Inflammatory macrophage treated with lipopolysaccharide for 1 hour (primary cell): ENCODE data around the gene COL4A2.

ENCODE experiments used
- DNase-seq, 2 donors: peaks; one replicate each; pipeline ENCODE4 v3.0.0-alpha.2; 2020 to 2022

Gene COL4A2

DNA sequence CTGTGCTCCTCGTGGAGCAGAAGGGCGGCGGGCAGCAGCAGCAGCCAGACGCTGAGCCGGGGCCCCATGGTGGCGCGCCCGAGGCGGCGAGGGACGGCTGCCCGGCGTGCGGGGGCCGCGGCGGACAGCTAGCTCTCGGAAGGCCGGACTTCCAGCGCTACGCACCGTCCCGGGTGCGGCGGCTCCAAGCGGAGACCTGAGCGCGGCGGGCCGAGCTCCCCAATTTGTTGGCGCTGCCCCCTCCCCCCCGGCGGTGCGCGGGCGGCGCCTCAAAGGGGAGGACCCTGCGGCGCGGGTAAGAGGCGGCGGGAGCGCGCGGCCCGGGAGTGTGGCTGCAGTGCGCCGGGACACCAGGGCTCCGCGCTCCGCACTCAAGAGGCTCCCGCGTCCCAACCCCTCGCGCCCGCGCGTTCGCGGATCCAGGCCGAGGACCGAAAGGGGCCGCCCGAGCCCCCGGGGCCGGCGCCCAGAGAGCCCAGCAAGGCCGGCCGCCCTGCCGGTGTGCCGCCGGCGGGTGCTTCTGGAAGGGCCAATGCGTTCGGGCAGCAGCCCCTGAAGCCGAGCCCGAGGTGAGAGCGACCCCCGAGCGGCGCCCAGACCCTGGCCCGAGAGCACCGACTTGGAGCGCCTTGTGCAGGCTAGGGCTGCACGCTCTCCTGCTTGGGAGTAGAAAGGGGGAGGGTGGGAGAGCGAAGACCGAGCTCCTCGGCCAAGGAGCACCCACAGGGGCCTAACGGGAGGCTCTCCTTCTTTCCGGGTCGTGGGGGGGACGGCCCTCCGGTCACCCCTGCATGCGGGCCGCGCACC lies at the start of gene COL4A2, which contains the start of gene COL4A1:
Gene COL4A2, plus strand, starts transcription at position 325 of the 807 bp plus-strand sequence. CDS start 620 bp downstream, outside the sequence.
Gene COL4A1, minus strand, starts transcription at position 198 of the 807 bp plus-strand sequence. Its CDS starts 130 bp downstream, at position 68.
- no peak for DNase-seq

DNA sequence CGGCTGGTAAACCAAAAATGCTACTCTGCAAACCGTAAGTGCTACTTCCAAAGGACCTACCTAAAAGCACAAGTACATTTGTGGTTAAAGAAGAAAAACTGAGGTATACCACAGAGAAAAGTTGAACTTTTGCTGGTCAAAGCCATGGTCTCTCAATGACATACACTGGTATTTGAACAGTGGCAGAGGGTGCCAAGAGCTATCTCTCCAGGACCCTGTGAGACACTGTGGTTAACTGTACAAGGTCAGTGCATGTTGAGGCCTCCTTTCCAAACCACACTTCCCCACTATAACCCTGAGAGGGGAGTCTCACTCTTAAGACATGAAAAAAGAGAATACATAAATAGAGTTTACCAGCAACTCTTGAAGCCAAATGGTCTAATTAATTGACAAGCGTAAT lies 49.7 kb upstream of the COL4A2 start:
- no peak for DNase-seq

DNA sequence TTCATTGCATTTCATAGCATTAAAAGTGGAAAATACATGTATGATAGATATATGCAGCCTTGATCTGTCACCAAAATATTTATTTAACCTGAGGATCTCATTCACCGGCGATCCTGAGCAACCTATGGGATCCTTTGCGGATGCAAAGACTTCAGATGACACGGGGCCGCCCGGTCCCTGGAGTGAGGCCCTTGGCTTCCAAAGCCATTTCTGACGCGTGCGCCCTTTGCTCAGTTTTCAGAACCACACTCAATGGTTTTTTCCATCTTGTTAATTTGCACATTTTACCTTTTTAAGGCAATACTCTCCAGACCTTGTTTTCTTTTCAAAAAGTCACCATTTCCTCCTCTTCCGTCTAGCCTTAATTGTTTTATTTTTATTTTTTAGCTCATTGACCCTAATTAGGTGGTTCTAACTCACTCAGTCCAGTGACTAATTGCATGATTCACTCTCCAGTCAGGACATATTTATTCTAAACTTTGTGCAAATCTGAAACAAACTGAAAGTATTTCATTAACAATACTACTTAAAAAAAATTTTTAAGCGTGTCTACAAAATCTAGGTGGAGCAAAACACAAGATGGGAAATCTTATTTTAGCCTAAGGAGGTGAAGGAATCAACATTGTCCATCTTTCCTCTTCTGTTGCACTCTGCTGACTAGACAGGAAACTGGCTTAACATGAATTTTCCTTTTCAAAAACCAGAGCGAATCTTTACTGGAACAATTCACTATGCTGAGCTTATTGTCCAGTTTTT lies 48.0 kb upstream of the COL4A2 start:
- DNase-seq = no peak

DNA sequence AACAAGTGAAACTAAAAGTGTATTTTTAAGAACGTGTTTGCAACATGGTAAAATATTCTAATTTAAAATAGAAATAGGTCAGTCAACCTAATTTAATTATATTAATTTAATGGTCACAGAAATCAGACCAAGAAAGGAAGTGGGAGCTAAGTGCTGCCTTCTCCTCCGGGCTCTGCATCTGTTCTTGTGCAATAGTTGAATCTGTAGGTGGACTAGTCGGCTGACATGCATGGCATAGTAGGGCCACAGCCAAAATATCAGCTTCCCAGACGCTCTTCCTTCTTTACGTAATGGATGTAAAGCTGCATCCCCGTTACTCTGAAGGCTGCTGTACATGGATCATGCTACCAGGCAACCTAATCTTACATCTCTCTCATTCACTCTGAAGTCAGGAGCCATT lies 47.4 kb upstream of the COL4A2 start:
- DNase-seq = no peak

DNA sequence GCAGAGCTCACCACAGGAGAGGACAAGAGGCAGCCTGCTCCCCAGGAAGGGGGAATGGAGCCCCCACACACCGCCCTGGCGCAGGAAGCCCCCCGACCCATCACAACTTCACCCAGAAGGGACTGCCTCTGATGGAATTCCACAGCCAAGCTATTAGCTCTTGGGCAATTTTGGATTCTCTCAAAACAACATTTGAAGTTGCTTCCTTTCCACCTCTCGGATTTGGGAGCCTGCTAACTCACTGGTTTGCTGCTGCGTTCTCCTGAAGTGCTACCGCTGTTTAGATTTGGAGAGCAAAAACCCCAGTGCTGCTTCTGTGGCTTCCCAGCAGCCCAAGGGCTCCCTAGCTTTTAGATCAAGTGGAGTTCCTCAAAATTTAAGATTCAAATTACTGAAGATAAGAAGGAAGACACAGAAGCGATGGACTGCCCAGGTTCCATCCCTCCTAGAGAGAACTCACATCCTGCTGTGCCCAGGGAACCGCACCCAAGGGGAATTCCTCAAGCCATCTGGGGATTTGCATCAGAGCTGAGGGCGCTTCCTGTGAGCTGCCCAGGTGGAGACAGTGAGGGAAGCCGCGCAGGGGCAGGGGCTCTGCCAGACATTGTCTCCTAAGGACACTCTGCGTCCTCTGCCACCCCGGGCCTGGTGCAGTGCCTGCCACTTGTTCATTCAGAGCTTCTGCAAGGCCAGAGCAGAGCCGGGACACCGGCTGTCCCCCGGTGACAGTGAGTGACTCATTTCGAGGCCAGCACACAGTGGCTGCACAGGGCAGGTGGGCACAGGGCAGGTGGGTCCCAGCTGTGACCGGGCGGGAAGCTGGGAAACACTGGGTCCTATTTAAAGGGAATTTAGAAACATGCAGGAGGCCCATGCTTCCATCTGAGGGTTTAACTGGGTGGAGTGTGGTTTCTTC lies 45.7 kb upstream of the COL4A2 start:
- DNase-seq = no peak

DNA sequence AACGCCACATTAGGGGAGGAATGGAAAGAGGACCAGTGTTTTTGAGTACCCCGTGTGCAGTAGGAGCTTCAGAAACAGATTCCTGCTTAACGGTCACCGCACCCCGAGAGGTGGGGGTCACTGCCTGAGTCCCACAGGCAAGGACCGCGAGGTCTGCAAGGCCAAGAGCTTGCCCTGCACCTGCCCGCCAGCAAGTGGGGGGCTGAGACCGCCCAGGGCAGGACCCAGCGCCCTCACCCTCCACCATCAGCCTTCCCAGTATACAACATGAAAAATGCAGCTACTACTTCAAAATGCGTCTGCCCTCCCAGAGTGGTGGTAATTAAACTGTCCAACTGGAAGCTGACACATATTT lies 45.0 kb upstream of the COL4A2 start:
- DNase-seq = no peak

DNA sequence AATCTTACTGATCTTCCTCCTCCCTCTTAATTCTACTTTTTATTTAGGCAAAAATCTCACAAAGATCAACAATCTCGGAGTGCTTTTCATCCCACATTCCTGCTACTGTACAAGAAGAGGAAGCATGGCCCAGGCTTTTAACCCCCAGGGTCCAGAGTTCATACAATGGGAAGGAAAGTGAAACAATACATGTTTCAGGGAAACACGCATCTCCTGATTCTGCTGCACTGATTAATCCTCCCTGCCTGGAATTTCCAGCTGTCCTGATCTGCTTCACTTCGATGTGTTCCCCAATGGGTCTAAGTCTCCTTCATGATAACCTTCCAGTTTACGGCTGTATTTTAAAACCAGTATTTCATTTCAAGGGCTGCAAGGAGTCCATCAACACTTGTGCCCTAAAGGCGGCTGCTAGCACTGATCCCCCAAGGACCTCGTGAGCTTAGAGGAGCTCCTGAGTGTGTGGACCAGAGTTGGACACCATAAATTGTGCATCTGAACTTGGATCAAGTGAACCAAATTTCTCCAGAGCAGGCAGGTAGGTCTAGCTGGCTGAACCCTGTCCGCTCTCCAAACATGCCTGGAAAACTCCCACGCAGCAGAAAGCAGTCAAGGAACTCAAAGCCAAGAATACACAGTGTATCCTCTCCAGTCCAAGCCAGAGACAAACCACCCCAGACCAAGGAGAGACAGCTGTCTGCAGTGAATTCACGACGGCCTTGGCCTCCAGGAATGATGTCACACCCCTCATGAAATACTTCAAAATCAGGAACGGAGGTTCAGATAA lies 44.4 kb upstream of the COL4A2 start:
- no peak for DNase-seq

DNA sequence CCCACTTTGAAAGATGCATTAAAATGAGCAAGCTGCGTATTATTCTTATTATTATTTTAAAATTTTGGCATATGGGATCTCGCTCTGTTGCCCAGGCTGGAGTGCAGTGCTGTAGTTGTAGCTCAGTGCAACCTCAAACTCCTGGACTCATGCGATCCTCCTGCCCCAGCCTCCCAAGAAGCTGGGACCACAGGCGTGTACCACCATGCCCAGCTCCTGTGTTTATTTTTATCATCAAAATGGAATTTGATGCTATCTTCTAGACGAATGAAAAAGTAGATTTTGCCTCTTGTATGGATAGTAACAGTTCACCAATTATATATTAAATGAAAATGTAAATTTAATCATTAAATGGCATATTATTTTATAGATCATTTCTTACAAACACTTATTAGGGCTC lies 43.7 kb upstream of the COL4A2 start:
- DNase-seq = no peak

DNA sequence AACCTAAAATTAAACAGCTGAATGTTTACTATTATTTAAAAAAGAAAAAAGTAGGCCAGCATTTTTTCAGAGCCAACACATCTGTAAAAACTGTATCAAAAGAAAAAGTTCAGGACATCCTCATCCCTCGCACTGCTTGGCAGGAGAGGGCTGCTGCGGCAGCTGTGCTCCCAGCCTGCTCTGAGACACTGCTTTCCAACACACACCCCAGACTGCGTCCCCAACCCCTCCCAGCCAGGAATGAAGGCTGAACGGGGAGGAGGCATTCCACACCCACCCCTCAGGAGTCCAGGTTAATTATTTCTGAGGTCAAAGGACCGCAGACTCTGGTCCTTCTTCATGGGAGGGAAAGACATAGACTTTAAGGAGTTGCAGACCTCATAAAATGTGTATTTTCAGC lies 43.2 kb upstream of the COL4A2 start:
- DNase-seq = no peak

DNA sequence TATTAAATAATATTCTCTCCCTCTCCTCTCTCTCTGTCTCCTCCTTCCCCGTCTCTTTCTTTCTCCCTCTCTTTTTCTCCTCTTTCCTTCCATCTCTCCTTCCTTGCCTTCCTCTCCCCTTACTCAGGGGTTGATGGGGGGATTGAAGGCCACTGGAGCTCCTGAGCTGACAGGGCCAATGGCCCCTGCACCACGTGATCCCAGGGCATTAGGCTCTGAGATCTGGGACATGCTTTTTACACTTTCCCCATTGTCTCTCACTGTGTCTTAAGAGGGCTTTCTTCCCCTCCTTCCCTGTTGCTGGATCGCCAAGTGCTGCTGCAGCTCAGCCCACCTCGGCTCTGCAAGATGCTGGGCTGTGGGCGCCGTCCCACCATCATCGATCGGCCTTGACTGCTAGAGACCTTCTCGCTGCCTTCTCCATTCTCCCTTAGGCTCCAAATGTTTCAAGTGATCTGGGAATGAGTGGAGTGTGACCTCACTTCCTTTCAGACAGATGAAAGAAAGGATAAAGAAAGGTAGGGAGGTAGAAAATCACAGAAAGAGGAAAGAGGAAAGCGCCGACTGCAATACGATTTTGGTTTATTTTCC lies 42.3 kb upstream of the COL4A2 start:
- no peak for DNase-seq

DNA sequence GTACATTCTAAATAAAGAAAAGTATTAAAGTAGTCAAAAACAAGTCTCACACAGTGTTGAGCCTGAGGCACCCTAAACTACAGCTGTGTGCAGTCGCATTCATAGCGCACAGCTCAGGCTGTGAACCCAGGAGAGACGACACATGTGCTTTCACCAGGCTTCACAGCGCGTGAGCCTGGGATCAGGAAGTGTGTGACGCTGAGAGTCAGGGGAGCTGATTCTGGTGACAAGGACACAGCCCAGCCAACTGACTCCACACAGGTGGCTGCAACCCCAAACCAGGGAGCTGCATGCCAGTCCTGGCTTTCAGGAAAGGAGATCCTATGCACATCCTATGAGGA lies 41.8 kb upstream of the COL4A2 start:
- no peak for DNase-seq

DNA sequence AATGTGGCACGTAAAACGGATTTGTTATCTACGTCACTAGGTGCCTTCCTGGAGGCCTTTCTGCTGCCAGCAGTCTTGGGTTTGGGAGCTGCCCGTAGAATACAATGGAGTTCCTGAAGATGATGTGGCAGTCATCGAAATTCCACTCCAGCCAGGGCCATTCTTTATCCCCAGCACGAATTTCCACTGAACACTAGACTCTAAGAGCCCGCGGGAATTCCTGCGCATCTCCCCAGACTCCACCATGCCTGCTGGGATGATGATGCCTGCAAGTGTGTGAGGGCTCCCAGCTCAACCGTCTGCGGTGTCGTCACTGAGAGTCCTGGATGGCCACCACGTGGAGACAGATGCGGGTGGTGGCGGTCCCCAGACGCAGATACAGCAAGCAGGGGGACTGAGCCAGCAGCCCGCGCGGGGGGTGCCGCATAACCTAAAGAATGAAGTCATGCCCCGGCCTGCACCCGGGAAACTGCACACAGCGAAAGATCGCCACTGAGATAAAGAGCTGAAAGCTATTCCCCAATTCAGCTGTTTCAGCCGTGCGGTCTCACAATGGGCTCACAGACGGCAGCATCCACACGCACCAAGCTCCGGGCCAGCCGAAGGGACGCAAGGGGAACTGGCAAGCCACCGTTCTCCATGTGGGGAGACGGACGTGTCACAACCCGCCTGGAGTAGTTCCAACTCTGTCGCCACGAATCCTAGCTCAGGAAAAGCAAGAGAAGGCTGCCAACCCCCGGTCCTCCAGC lies 41.2 kb upstream of the COL4A2 start:
- no peak for DNase-seq

DNA sequence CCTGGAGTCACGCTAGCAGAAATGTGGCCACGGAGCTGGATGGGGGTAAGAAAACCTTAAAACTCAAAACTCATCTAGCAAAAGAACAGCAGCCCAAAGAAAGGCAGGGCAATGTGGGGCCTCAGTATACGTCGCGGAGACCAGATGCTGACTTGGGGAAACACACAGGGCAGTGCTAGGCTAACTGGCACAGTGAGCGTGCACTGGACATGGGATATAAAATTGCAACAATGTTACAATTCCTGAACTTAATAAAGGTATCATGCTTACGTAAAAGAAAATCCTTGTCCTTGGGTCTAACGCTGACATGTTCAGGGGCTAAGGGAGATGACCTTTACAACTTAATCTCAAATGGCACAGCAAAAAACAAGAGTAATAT lies 40.7 kb upstream of the COL4A2 start:
- no peak for DNase-seq

DNA sequence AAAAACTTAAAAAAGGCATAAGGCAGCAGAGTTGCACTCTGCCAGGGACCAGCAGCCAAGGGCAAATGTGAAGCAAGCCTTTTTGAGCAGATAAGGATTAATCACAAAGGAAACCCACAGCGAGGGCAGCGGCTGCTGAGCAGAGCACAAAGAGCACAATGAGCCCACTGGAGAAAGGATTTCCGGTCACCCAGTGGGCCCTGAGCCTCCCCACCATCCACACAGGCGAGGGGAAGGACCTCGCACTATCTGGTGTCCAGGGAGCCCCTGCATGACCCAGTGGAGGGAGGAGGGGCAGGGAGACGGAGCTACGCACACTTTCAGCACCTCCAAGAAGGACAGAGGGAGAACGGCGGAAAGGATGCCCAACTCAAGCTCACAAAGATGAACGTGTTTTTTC lies 40.1 kb upstream of the COL4A2 start:
- no peak for DNase-seq

DNA sequence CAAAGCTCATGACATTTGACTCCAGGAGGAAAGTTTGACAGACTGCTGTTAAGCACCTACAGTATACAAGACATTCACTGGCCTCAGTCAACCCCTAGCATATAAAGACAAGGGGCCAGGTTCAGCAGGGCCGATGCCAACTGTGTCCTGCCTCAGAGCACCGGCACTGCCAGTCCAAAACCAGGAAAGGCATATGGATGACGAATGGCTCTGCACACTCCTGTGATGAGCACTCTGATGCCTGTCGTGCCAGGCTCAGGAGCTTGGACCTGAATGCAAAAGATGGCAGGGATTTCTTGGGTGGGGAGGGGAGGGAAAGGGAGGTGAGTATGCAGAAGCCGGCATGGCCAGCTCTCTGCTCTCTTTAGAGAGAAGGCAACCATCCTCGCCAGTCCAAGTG lies 39.0 kb upstream of the COL4A2 start:
- no peak for DNase-seq

DNA sequence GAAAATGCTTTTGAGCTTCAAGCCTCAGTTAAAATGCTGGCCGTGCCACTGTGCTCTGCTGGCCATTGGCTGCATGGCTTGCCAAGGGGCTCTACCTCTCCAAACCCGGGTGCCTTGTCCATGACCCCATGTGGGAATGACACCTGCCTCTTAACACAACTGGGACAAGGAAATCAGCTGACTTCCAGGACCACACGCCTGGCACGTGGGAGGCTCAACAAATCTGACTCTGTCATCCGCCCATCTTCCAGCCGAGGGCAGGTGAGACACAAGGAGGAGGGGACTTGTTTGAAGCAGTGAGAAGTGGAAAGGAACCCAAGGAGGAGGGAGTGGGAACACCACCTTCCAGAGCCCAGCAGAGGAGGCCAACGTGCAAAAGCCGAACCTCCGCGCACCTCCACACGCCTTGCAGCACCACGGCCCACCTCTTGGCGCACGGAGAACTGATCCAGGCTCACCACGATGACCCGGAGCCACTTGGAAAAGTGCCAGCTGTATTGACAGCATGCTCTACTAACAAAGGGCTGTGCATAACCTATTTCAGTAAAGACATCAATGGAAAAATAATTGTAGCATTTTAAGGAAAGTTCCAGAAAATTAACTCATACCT lies 38.4 kb upstream of the COL4A2 start:
- DNase-seq = no peak

DNA sequence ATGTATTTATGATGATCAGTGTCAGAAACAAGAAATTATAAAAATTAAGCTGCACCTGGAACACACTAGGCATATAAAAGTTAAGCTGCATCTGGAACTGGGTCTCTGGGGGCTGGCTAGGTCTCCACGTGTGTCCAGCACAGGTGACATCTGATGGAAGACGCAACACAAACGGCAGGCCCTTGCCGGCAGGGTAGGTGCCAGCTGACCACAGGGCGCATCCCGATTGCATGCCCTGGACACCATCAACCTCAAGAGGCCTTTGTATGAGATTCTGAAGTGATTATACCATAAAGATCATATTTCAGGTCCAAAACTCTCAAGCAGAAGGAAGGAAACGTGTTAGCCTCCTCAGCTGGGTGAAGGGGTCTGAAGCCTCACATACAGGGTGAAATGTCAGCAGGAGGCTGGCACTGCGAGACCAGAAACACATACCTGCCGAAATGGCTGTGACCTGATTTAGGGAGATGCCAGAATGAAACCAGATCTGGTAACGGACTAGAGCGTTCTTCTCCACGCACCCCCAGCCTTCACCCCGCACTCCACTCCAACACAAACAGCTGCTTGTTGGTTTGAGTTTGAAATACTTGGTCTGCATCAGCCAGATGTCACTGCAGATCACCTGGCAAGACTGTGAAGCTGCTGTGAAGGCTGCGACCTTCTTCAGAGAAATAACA lies 37.4 kb upstream of the COL4A2 start:
- DNase-seq = no peak

DNA sequence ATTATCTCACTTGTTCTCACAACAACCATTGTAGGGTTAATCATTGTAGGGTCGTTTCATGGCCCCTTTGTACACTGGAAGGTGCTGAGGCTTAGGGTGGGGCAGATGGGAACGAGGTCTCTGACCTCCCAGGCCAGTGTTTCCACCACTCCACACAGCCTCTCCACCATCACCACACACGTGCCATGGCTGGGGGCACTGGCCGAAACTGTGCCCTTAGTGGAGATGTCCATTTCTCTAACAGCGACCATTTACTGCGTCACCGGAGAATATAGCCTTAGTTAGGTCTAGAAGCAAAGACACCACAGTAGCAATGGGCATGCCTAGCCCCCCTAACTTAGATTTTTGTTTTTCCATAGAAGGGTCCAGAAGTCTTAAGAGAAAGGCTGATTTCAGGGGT lies 36.6 kb upstream of the COL4A2 start:
- DNase-seq = no peak

DNA sequence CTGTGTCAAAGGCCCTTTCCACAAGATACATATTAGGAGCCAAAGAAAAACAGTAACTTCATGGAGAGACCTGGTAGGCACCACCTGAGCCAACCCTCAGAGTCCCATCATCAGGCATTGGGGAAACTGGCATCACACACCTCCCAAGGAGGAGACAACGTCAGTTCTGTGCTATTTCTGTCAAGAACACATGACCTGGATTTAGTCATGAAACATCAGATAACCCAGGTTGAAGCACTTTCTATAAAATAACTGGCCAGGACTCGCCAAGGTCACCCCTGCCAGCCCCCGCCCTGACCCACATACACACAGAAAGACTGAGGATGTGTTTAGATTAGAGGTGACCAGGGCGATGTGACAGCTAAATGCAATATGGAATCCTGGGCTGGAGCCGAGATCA lies 35.8 kb upstream of the COL4A2 start:
- DNase-seq = no peak

DNA sequence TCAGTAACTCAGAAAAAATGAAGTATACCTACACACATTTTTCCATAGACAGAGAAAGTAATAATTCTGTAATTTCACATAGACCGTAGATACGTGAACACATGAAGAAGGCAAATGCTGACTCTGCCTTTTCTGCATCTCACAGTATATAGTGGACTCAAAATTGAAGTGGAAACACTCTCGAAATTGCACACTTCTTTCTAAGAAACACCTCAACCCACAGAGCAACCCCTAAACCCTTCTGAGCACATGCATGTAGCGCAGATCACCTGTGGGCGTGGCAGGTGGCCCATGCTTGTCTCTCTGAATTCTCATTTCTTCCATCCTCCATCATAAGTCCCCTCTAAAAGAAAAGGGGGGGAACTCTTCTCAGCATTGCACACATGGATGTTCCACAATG lies 34.9 kb upstream of the COL4A2 start:
- no peak for DNase-seq
